H1 (cell line): ENCODE data around the gene XPO6.

ENCODE experiments used
- EGR1 ChIP-seq: IDR thresholded peaks from 2 replicates; pipeline ENCODE4 v1.6.1; 2011; ENCODE audit warnings: low read depth, low read length, borderline replicate concordance
- EP300 ChIP-seq, 2 experiments: IDR thresholded peaks; 1 replicate in 1 of 2; 2 replicates in 1 of 2; pipeline ENCODE4 v1.6.1; 2011 to 2012; ENCODE audit warnings: low read depth in 2 of 2, low read length in 2 of 2, mild to moderate bottlenecking in 2 of 2, borderline replicate concordance in 1 of 2, inconsistent platforms in 1 of 2, moderate library complexity in 1 of 2
- EZH2 ChIP-seq: fragments of 200-600 bp; sonication (generic); IDR thresholded peaks from 2 replicates; pipeline ENCODE4 v1.7.1; 2012; ENCODE audit warnings: low read depth, mild to moderate bottlenecking, moderate library complexity, low read length, inconsistent platforms; ENCODE audit not compliant: severe bottlenecking
- NANOG ChIP-seq: IDR thresholded peaks from 2 replicates; pipeline ENCODE4 v1.6.1; 2011; ENCODE audit warnings: low read length, low read depth, mild to moderate bottlenecking, inconsistent platforms; ENCODE audit not compliant: insufficient read depth, poor library complexity, severe bottlenecking
- POLR2A ChIP-seq, 2 experiments: IDR thresholded peaks; 1 replicate in 1 of 2; 2 replicates in 1 of 2; pipeline ENCODE4 v1.6.1; 2011; ENCODE audit warnings: low read depth in 2 of 2, low read length in 2 of 2, mild to moderate bottlenecking in 2 of 2; ENCODE audit errors: control extremely low read depth in 1 of 2
- POLR2AphosphoS5 ChIP-seq: IDR thresholded peaks from 2 replicates; pipeline ENCODE4 v1.6.1; 2011; ENCODE audit warnings: low read depth, low read length
- SP2 ChIP-seq: IDR thresholded peaks from 2 replicates; pipeline ENCODE4 v1.6.1; 2012; ENCODE audit warnings: mild to moderate bottlenecking, low read length, inconsistent platforms
- TAF7 ChIP-seq: optimal IDR thresholded peaks from 2 replicates; pipeline ENCODE3; 2011; ENCODE audit warnings: low read depth, mild to moderate bottlenecking, inconsistent platforms, low read length, moderate library complexity, borderline replicate concordance
- ZNF274 ChIP-seq: IDR thresholded peaks from 2 replicates; pipeline ENCODE4 v1.7.0; 2012; ENCODE audit warnings: low read length, borderline replicate concordance; ENCODE audit errors: extremely low read depth
- TF ChIP-seq, protein P1 (sequence below), 3 experiments: IDR thresholded peaks; 1 replicate in 2 of 3; 2 replicates in 1 of 3; pipeline versions ENCODE4 v1.5.1 to v1.6.1; 2011; ENCODE audit warnings: low read length in 3 of 3, mild to moderate bottlenecking in 3 of 3, inconsistent platforms in 2 of 3, low read depth in 1 of 3, moderate library complexity in 1 of 3; ENCODE audit not compliant: insufficient read depth in 1 of 3; ENCODE audit errors: control extremely low read depth in 1 of 3
- TF ChIP-seq, protein P2 (sequence below): IDR thresholded peaks from 2 replicates; pipeline ENCODE4 v1.6.1; 2012; ENCODE audit warnings: low read length, inconsistent platforms

DNA sequence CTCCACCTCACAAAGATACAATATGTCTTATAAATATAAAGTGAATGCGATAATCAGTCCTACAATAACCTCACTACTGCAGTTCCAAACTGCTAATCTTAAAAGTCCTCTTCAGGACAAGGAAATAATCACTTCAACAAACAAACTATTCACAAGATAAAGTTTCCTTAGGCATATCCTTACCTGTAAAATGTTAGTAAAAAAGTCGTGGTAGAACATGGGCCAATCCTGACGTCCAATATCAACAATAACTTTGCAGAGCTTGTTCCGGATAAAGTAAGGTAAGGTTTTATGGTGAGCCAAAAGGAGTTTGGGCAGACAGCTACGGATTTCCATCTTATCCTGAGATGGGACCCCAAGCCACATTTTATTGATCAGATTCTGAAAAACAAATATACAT is 36.0 kb downstream of the XPO6 start:
- TF ChIP-seq, protein P1, sequence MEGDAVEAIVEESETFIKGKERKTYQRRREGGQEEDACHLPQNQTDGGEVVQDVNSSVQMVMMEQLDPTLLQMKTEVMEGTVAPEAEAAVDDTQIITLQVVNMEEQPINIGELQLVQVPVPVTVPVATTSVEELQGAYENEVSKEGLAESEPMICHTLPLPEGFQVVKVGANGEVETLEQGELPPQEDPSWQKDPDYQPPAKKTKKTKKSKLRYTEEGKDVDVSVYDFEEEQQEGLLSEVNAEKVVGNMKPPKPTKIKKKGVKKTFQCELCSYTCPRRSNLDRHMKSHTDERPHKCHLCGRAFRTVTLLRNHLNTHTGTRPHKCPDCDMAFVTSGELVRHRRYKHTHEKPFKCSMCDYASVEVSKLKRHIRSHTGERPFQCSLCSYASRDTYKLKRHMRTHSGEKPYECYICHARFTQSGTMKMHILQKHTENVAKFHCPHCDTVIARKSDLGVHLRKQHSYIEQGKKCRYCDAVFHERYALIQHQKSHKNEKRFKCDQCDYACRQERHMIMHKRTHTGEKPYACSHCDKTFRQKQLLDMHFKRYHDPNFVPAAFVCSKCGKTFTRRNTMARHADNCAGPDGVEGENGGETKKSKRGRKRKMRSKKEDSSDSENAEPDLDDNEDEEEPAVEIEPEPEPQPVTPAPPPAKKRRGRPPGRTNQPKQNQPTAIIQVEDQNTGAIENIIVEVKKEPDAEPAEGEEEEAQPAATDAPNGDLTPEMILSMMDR (IDR thresholded peaks at IDR 0.05; ENCODE audit: control extremely low read depth in 1 of 3, insufficient read depth in 1 of 3, low read depth in 1 of 3, low read length in 3 of 3) = no peak
- TF ChIP-seq EZH2 (no peak), POLR2A (IDR thresholded peaks at IDR 0.05; ENCODE audit: control extremely low read depth in 1 of 2, low read depth in 2 of 2, low read length in 2 of 2) (no peak), SP2 (no peak), ZNF274 (no peak), EP300 (IDR thresholded peaks at IDR 0.05; ENCODE audit: borderline replicate concordance in 1 of 2, low read depth in 2 of 2, low read length in 2 of 2) (no peak), NANOG (no peak), POLR2AphosphoS5 (no peak), TAF7 (no peak), EGR1 (no peak)
- TF ChIP-seq, protein P2, sequence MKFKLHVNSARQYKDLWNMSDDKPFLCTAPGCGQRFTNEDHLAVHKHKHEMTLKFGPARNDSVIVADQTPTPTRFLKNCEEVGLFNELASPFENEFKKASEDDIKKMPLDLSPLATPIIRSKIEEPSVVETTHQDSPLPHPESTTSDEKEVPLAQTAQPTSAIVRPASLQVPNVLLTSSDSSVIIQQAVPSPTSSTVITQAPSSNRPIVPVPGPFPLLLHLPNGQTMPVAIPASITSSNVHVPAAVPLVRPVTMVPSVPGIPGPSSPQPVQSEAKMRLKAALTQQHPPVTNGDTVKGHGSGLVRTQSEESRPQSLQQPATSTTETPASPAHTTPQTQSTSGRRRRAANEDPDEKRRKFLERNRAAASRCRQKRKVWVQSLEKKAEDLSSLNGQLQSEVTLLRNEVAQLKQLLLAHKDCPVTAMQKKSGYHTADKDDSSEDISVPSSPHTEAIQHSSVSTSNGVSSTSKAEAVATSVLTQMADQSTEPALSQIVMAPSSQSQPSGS = no peak
